Measurements from ENCODE around the gene AZIN2. TPM values are rescaled to one million over a fixed set of nuclear protein-coding genes. Genes with fewer than 3 reads are reported as not detected.

The AZIN2 gene
- total and polyA plus RNA-seq, 2 of the 8 experiments (the other 6 are each of a cell fraction or from before 2014, with no cell fraction given): 0.22 to 0.91 TPM

DNA sequence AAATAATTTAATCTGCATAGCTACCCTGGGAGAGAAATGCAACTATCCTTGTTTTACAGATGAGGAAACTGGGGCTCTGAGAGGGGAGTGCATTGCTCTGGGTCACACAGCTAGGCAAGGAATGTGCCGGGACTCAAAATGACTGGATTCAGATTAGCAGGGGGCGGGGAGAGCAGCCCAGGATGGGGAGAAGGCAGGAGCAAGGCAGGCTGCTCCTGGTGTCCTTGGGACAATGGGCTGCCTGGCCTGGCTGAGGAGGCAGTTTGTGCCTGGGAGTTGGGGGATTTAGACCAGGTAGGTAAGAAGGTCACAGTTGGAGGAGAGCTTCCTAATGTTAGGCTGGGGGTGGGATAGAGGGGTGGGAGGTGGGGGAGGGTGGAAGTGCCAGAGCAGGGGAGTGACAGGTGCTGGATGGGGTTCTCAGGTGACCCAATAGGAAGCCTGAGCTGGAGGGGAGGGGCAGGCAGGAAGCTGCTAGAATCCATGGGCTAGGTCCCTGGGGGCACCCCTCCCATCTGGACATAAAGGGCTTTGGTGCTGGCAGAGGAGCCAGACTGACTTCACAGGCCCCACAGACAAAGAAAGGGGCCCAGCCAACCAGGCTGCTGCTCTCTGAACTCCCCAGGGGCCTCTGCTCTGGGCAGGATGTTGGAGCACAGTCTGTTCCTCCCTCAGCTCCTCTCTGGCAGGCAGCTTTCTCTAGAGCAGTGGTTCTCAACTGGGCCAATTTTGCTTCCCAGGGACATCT lies 71.9 kb downstream of the AZIN2 start:
- Histone ChIP-seq H3K14ac (ENCODE audit: insufficient read length) (no peak overlapping the region), H4K8ac (ENCODE audit: extremely low read depth, insufficient read depth, low read length) (0 out of 2 replicates have a peak overlapping the region, but pooled peaks have one; percentile 39), H3K4me1 (replicated peaks in 1 of 4; ENCODE audit: control insufficient read depth in 3 of 4, insufficient read depth in 4 of 4, low read length in 3 of 4) (peaks cover 16 to 30% (median 19%) of the 10 kb centered on the region in 4 experiments), H3K36me3 (ENCODE audit: control insufficient read depth in 2 of 4, insufficient read depth in 4 of 4, low read length in 3 of 4) (no peaks in the 10 kb centered on the region), H3K23me2 (ENCODE audit: low read depth, low read length) (no peaks in the 10 kb centered on the region), H3K4ac (replicated peaks; ENCODE audit: insufficient read length, low read depth, low read length) (no peak overlapping the region), H2BK20ac (ENCODE audit: low read length) (peak overlapping the region; percentile 94; the same call in 1 of the 2 replicates), H3K79me1 (ENCODE audit: low read depth, low read length) (no peaks in the 10 kb centered on the region), H3K56ac (replicated peaks; ENCODE audit: insufficient read length, low read depth, low read length) (peak overlapping the region; percentile 17), H2BK5ac (ENCODE audit: low read depth, low read length) (peak overlapping the region; percentile 93), H3K79me2 (ENCODE audit: control insufficient read depth in 1 of 2, insufficient read depth in 2 of 2, low read length in 2 of 2) (no peaks in the 10 kb centered on the region), H4K20me1 (replicated peaks in 1 of 2; ENCODE audit: control insufficient read depth in 1 of 2, insufficient read depth in 2 of 2, low read length in 2 of 2) (no peaks in the 10 kb centered on the region), H3K9me3 (ENCODE audit: insufficient read depth in 2 of 2, low read depth in 1 of 2, low read length in 1 of 2) (no peaks in the 10 kb centered on the region), H3K27ac (ENCODE audit: low read depth, low read length) (0 out of 2 replicates have a peak overlapping the region, but pooled peaks have one; percentile 26), H3K9ac (replicated peaks in 1 of 4; ENCODE audit: extremely low read depth in 1 of 4, low read depth in 3 of 4, low read length in 3 of 4) (no peak overlapping the region; a peak in 1 of 7 replicates), H3K18ac (ENCODE audit: extremely low read depth, low read length) (peak overlapping the region; percentile 95; the same call in 1 of the 2 replicates), H3K27me3 (replicated peaks in 1 of 4; ENCODE audit: control insufficient read depth in 3 of 4, extremely low read depth in 1 of 4, insufficient read depth in 3 of 4, low read length in 3 of 4) (no peaks in the 10 kb centered on the region), H3K4me3 (ENCODE audit: extremely low read depth in 1 of 4, insufficient read depth in 2 of 4, low read depth in 3 of 4, low read length in 4 of 4) (peak overlapping the region in 2 of 4 experiments; percentile 2 to 14; a peak in 1 of 8 replicates), H4K91ac (replicated peaks; ENCODE audit: insufficient read length, low read length) (peak overlapping the region; percentile 36), H2BK120ac (replicated peaks; ENCODE audit: low read depth, low read length) (peak overlapping the region; percentile 78), H2AK5ac (ENCODE audit: low read depth, low read length) (peak overlapping the region; percentile 75; the same call in 1 of the 2 replicates), H3K4me2 (ENCODE audit: insufficient read depth in 1 of 2, low read depth in 2 of 2, low read length in 2 of 2) (peak overlapping the region; percentile 9 to 30; a peak in 3 of 4 replicates), H4K5ac (ENCODE audit: insufficient read length, low read depth, low read length) (no peak overlapping the region), H2BK12ac (ENCODE audit: low read depth, low read length) (peak overlapping the region; percentile 95; the same call in 1 of the 2 replicates), H2BK15ac (ENCODE audit: low read length) (peak overlapping the region; percentile 53; the same call in 1 of the 2 replicates), H2AFZ (ENCODE audit: low read length) (no peak overlapping the region), H3K23ac (ENCODE audit: insufficient read length) (no peak overlapping the region)
- FAIRE-seq (peak; percentile 45), DNase-seq (ENCODE audit: low read depth in 1 of 2, low spot score in 2 of 2) (peak; percentile 46 to 70)
- TF ChIP-seq RNF2 (IDR thresholded peaks at IDR 0.05; ENCODE audit: borderline replicate concordance, low read depth, low read length, missing control alignments, poor library complexity, severe bottlenecking) (no peak), SIRT6 (IDR thresholded peaks at IDR 0.05; ENCODE audit: low read length) (no peak), CHD2 (IDR thresholded peaks at IDR 0.05; ENCODE audit: low read length) (0 out of 2 replicates have a peak, but pooled peaks have one; percentile 22), MAX (IDR thresholded peaks at IDR 0.05) (peak; percentile 11; the same call in 1 of the 2 replicates), FOSL1 (IDR thresholded peaks at IDR 0.05; ENCODE audit: insufficient read depth, low read depth, low read length) (no peak), TEAD4 (IDR thresholded peaks at IDR 0.05; ENCODE audit: low read depth, low read length) (peak; percentile 60; the same call in 1 of the 2 replicates), SP1 (IDR thresholded peaks at IDR 0.05; ENCODE audit: low read depth, low read length) (0 out of 2 replicates have a peak, but pooled peaks have one; percentile 29), GTF2F1 (IDR thresholded peaks at IDR 0.05; ENCODE audit: borderline replicate concordance, low read depth, low read length) (no peak), SIN3A (conservative IDR thresholded peaks at IDR 0.05 in 1 of 2, IDR thresholded peaks at IDR 0.05 in 1 of 2; ENCODE audit: low read depth in 1 of 2, low read length in 2 of 2) (peak in 1 of 2 experiments; percentile 17; a peak in 1 of 4 replicates), RBBP5 (IDR thresholded peaks at IDR 0.05; ENCODE audit: borderline replicate concordance, low read depth, low read length) (0 out of 2 replicates have a peak, but pooled peaks have one; percentile 39)
- CTCF ChIA-PET (ENCODE audit: partially characterized antibody): interaction anchor here (0.9 to 4.7 kb wide), 8 partner anchors 9 to 143 kb away, joined by 3 to 47 read pairs (median 4); no protein-coding TSS in a partner anchor
- POLR2A ChIA-PET (ENCODE audit: partially characterized antibody): interaction anchor here (0.5 to 4.5 kb wide), 6 partner anchors 11 to 228 kb away, joined by 3 to 23 read pairs (median 4); no protein-coding TSS in a partner anchor
- 19% methylated on average over 2 of the region's 2 CpGs; no CpG with 5 or more reads in 1 of the 2 experiments for WGBS, 2 experiments (ENCODE audit: extremely low coverage in 1 of 2, insufficient coverage in 1 of 2, insufficient read length in 1 of 2, insufficient replicate concordance in 2 of 2, low coverage in 1 of 2, low lambda C conversion rate in 2 of 2, missing lambda C conversion rate in 1 of 2)

Measured in H1 (cell line).